Stimulated activated naive CD4-positive, alpha-beta T cell treated with Interleukin-2 at 50 U/mL for 16 hours (primary cell): ENCODE results near the gene CDKAL1.
"Not testable (repeated sequence)": the region's sequence is repeated elsewhere in the genome, so short reads cannot be mapped to it uniquely, and the experiment has no call there.

Experiments
- DNase-seq: peaks from one replicate; lab custom pipeline; 2025; lab: John Stamatoyannopoulos, UW

Gene CDKAL1

DNA sequence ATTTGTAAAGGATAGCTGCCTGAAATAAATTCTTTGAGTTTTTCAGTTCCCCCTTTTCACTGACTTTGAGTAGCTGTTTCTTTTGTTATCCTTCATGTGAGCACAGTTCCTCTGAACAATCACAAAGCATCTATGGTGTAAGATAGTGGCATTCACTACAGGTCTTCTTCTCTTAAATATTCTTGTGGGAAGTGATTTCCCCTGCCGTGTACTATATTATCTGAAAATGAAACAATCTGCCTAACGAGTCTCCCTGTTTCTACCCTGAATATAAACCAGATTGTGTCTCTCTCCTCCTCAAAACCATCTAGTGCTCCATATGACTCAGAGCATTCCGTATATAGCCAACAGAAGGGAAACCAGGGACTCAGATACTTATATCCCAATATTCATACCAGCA is 679.2 kb downstream of the CDKAL1 start:
- no peak for DNase-seq

DNA sequence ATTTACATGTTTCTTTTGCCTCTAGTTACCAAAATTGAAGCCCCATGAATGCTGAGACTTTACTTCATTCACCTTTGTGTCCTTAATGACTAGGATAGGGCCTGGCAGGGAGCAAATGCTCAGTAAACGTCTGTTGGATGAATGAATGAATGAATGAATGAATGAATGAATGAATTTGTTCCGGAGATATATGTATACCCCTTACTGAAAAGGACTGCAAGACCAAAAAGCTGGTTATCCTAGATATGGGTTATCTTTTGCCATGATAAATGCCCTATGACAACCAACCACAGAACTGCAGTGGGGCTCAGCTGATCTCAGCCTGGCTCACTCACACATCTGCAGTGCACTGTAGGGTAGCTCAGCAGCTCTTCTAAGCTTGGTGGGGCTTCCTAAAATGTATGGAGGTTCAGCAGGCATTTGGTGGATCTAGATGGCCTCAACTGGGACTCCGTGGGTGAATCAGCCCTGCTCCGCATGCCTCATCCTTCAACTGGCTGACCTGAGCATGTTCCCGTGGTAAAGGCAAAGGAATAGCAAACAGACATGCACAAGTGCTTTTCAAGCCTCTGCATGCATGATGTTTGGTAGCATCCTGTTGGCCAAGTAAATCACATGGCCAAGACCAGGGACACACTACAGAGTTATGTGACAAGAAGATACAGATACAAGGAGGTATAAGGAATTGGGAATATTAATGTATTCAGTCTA is 680.6 kb downstream of the CDKAL1 start:
- DNase-seq, result no peak

DNA sequence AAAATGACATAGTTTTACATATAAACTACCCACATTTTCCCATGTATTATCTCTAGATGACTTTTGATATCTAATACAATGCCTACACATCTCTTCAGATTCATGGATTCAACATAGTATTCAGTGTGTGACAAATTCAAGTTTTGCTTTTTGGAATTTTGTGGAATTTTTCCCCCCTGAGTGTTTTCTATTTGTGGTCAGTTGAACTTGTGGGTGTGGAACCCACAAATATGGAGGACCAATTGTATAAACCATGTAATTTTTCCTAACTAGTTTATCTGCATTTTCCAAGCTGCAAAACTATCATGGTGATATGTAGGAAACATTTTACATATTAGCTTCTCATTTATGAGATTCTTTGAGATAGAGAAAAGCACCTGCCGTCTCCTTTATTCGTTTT is 685.0 kb downstream of the CDKAL1 start:
- no peak for DNase-seq

DNA sequence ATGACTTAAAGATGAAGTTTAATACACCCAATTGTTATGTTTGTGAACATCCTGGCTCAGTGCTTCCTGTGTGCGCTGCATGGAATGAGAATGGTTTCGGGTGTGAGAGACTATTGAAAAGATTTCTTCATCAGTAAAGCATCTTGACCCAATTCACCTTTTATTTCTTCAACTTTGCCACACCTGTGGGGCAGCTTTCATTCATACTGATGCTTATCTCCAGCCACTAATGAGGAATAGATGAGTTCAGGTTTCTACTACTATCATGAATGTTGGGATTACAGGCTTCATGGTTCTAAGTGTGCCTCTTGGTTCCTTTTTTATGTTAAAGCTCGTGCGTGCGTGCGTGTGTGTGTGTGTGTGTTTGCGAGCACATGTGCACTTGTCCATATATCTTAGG is 685.6 kb downstream of the CDKAL1 start:
- DNase-seq, result no peak

DNA sequence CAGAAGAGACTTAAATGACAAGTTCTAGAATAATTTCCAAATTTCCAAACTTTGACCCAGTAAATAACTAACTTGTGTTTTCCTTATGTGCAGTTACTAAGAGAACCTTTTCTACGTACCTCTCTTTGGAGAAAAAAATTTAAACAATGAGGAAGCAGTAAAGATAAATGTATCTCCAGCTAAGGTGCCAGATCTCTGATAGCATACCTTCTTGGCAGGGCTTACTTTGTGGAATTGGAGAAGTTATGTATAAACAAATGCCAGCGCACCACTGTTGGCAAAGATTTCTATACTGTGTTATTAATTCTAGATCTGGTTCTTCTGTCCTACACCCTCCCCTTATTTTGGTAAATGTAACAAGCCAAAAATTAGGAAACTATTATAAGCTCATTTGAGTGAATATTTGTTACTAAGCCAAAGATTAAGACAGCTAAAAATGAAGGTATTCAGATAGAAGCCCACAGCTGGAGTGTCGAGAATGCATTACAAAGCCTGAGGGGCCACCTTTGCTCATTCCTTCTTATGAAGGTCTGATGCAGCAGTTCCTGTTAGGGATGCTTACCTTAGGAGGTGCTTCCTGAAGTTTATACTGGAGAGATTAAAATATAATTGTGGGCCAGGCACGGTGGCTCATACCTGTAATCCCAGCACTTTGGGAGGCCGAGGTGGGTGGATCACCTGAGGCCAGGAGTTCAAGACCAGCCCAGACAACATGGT is 686.2 kb downstream of the CDKAL1 start:
- DNase-seq, result no peak

DNA sequence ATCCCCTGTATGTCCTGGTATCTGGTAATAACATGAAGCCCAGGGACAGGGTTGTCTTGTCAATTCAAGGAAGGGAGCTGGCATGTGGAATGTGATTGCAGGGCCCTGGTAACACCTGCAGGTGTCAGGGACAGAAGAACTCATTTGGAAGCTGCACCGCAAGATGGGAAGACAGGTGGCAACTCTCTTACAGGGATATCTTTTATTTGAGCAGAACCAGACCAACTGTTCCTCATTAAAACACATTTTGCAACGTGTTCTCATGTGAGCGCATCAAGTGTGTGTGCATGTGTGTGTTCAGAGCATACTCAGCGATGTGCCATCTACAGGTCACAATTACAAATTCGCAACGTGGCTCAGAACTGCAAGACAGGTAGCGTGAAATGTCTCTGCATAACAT is 688.4 kb downstream of the CDKAL1 start:
- DNase-seq, result no peak

DNA sequence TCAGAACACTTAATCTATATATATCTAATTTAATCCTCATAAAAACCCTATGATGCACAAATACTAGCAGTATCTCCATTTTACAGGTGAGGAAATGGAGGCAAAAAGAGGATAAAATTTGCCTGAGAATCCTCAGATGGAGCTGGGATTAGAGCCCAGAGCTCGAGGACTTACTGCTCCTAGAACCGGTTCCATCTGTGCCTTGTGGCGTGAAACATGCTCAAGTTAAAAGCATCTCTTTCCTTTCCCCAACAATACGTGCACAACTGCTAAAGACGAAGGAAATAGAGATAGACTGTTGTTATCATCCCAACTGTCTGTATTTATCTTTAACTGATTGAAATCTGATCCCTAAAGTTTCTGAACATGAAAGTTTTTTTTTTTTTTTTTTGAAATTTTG is 691.7 kb downstream of the CDKAL1 start:
- DNase-seq, result no peak

DNA sequence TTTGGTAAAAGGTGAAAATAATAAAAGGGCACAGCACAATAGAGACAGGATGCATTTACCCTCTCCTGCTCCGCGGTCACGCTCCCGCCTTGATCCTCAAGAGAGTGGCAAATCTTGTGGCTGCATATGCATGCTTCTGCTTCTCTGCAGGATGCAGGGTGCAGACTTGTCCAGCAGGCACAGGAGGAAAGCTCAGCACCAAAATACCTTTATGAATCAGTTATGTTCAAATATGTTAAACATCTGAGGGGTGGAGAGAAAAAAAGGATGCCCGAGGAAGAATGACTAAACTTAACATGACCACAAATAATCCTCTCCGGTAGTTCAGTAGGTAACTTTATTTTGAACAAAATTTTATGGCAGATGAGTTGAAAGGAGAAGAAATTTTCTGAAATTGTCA is 693.2 kb downstream of the CDKAL1 start:
- DNase-seq, result no peak

DNA sequence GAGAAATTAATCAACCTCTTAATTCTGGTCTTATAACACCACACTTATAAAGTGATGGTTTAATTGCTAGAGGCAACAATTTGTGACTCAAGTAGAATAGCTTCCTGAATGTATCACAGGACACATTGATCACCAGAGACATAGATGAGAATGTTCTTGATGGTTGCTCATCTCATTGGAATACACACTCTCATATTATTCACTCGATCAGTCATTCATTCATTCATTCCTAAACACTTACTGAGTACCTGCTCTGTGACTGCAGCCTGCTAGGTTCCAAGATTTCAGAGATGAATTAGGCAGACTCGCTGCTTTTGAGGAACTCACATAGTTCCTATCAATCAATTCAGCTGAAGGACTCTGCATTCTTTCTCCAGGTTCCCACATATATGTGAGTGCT is 694.2 kb downstream of the CDKAL1 start:
- no peak for DNase-seq

DNA sequence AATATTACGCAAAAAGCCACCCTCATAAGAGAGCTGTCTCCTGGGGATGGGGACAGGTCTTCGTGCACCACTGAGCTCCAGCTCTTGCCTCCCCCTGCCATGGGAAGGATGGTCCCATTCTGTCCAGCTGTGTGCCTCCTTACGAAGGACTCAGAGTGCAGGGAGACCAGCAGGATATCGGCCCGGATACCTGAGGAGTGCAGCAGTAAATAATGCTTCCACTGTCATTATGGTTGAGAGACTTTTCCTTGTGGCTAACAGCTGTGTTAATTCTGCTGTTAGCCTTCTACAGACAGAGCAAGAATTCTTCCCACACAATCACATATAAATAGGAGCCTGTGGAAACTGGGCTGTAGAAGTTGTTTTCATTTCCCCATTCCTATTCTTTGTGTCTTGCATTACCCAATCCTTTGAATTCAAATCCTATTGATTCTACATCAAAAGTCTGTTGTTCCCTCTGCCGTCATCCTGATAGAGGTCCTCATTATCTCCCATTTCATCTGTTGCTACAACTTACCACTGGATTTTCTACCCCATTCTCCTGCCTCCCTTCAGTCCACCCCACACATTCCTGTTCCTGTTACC is 694.7 kb downstream of the CDKAL1 start:
- no peak for DNase-seq

DNA sequence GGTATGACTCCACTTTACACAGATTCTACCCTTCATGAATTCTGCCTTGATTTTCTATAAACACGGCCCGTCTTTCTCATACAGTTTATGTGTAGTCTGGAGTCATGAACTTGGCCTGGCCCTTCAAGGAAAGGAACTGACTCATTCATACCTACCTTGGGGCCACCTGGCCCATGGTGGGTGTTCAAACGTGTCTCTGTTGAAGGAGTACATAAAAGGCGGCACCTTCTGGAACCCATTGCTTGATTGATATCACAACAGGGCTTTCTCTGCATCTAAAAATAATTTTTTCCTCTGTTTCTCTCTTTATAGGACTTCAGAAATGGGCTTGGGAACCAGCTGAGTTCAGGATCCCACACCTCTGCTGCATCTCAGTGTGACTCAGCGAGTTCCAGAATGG is 696.3 kb downstream of the CDKAL1 start:
- DNase-seq, result no peak

DNA sequence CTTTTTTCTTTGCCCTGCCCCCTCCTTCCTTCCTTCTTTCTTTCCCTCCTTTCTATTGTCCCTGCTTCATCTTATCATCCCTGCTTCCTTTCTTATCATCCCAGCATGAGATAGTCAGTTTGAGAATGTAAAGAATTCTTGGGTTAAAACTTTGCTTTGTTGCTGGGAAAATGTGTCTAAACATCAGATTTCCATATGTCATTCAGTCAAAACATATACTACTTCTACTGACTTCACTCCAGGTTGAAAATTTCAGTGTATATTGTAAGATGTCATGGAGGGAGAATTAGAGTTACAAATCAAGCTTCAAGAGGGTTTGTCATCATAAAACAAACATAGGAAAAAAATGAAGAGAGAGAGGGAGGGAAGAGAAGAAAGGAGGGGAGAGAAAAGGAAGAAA is 700.9 kb downstream of the CDKAL1 start:
- no peak for DNase-seq

DNA sequence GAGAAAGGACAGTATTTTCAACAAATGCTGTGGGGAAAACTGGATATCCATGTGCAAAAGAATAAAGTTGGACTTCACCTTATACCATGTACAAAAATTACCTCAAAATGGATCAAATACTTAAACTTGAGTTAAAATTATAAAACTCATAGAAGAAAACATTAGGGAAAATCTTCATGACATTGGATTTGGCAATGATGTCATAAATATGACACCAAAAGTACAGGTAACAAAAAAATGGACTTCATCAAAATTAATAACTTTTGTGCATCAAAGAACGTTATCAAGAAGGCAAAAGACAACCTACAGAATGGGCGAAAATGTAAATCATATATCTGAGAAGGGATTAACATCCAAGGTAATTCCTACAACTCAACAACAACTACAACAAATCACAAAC is 704.0 kb downstream of the CDKAL1 start:
- DNase-seq, result no peak

DNA sequence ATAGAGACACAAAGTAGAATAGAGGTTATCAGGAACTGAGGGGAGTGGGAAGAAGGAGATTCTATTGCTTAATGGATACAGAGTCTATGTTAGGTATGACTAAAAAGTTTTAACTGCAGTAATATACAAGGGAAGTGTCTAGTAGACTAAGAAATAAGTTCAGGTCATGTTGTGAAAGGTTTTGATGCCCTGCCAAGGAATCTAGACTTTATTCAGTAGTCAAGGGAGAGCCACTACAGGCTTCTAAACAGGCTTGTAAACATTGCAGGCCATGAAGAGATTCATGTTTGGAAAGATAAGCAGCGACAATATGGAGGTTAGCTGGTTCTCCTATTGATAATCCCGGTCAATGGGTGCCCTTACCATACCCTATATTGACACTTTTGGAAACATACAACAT is 706.5 kb downstream of the CDKAL1 start:
- DNase-seq, result no peak

DNA sequence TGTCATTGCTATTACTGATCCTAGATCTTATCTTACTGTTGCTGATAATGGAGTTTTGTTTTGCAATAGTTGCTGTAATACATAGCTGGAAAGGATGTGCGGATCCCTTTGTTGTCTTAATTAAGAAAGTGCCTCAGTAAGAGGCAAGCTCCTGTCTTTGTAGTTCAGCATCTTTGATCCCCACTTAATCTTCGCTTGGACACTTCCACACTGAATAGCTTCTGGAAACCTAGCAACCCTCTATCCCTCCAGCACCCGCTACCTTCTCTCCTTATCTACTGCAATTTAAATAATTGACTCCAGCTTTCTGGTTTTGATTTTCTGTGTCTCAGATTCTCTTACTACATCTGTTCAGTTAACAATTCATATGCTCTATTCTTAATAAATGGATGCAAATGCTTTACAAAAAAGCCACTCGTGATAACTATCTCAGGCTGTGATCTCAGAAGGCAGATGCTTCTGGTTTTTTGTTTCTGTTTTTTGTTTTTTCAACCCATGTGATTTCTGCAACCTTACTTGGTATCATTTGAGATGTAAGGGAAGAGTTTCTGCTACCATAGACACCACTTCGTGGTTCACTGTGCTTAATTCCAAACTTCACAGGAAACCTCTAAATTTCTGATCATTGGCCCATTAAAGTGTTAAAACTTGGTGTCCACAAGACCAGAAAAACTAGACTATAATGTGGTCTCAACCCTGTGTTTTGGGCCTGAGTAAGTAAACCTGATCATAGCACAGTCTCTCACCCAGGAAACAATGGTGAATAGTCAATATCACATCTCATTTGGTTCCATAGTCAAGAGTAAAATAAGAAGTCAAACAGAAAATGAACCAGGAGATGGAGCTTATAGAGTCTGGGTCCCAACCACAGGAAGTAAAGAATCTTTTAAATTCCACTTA is 707.2 kb downstream of the CDKAL1 start:
- DNase-seq, result no peak

DNA sequence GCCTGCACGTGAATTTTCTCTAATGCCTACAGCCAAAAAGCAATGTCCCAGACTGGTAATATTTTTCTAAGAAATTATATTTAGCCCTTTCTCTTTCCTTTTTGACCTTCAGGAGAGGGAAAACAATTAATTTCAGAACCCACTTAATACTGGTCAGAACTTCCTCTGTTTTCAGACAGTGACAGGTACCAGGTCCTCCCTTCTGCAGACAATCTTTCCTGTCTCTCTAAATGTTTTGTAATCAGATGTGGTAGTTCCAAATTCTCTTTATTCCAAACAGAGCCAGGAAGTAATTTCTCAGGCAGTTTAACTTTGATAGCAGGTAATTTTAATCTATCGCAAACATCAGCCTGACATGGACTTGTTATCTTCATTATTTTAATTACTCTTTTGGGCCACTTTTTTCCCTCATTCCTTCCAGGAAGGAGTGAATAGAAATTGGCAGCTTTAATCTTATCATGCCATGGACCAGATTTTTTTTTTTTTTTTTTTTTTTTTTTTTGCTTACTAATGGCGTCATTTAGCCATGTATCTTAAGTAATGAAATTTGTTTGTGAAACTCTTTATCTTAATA is 710.7 kb downstream of the CDKAL1 start:
- no peak for DNase-seq

DNA sequence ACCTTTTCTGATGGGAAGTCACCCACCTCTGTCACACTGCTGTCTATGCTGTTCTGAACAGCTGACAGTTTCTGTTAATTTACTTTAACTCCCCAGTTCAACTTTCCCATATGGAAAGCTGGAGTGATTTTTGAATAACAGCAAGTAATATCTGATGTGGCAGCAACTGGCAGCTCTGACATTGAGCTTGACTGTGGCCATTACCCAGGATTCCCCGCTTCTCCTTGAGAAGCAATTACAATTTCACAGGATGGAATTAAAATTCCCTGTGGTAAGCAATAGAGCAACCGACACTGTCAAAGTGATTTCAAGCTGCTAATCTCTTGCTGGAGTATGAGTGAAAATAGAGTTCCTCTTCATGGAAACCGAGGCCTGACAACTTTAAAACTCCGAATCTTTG is 711.2 kb downstream of the CDKAL1 start:
- DNase-seq, result no peak

DNA sequence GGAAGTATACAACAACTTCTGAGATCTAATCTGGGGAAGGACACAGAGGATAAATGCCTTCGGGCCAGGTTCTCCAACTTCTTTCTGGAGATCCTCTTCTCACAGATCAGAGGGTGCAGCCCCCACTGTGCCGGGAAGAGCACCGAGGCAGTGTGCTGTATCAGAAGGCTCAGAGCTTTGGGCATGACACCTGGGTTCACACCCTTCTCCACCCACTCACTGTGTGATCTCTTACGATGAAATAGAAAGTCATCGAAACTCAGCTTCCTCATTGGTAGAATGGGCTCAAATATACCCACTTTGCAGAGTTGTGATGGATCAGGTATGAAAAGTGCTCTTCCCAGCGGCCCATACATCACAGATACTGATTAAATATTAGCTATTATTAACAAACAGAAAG is 711.8 kb downstream of the CDKAL1 start:
- no peak for DNase-seq

DNA sequence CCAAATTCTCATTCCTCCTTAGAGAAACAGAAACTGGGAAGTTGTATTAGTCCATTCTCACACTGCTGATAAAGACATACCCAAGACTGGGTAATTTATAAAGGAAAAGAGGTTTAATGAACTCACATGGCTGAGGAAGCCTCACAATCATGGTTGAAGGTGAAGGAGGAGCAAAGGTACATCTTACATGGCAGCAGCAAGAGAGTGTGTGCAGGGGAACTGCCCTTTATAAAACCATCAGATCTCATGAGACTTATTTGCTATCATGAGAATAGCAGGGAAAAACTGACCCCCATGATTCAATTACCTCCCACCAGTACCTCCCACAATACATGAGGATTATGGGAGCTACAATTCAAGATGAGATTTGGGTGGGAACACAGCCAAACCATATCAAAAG is 720.2 kb downstream of the CDKAL1 start:
- not testable (repeated sequence) for DNase-seq

DNA sequence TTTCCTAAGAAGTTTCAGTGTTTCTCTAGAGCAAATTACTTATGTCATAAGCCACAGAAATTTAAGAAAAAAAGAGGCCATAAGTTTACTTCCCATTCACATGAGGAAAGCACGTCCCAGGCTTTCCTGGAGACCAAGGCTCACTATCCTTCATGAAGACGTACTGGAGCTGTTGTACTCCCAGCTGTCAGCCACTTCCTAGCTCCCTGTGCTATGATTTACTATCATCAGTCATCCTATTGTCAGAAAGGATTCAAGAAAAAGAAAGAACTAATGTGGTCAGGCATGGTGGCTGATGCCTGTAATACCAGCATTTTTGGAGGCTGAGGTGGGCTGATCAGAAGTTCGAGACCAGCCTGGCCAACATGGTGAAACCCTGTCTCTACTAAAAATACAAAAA is 721.9 kb downstream of the CDKAL1 start:
- DNase-seq, result no peak

DNA sequence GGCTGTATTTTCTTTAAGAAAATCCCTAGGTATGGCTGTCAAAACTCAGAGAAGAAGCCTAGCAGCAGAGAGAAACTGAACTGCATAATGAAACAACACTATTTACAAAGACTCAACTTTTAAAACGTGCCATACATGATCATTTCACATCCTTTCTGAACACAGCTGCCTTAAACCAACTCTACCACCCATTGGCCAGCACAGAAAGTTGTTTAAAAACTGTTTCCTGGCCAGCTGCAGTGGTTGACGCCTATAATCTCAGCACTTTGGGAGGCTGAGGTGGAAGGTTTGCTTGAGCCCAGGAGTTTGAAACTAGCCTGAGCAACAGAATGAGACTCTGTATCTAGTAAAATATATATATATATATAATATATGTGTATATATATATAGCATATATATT is 722.9 kb downstream of the CDKAL1 start:
- DNase-seq, result no peak

DNA sequence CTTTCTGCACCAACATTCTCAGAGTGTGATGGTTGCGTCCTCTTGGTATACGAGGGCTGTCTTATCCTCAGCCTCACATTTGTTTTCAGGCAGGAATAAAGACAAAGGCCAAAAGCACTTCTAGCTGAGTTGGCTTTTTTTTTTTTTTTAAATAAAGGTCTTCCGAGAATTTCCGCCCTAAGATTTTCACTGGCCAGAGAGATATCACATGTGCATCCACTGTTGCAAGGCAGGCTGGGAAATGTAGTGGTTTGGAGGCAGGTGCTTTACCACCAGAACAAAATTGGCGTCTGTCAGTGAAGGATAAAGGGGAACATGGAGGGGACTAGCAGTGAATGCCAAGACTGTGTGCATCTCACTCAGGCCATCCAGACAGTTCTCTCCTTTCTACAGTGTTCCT is 724.4 kb downstream of the CDKAL1 start:
- no peak for DNase-seq
